ENCODE results near the gene LBHD2. TPM values are rescaled to one million over a fixed set of nuclear protein-coding genes. Genes with fewer than 3 reads are reported as not detected.

LBHD2 gene
- polyA plus RNA-seq, 1 experiment, result not detected

GRCh38 chr14:103064436-103064835 is 19.6 kb upstream of the LBHD2 start:
- H3K4me3 ChIP-seq (ENCODE audit: low read depth, low read length), result no peak overlapping the region
- no peak overlapping the region for H3K27ac ChIP-seq (ENCODE audit: low read depth, low read length)
- POLR2A ChIA-PET, result no interaction called here
- TF ChIP-seq CTCF (IDR thresholded peaks at IDR 0.05; ENCODE audit: low read depth, low read length), result no peak
- no peaks in the 10 kb centered on the region; the same call in 1 of the 2 replicates for H3K9me3 ChIP-seq (ENCODE audit: control insufficient read depth, insufficient read depth, low read length)
- no peak for DNase-seq (ENCODE audit: low read depth, low spot score)
- CTCF ChIA-PET, result no interaction called here
- no peaks in the 10 kb centered on the region for H3K27me3 ChIP-seq (ENCODE audit: control insufficient read depth, insufficient read depth, low read length)

- POLR2A ChIA-PET, result no interaction called here
- no peaks in the 10 kb centered on the region for H3K27me3 ChIP-seq (ENCODE audit: control insufficient read depth, insufficient read depth, low read length)
- H3K27ac ChIP-seq (ENCODE audit: low read depth, low read length), result no peak overlapping the region
- TF ChIP-seq CTCF (IDR thresholded peaks at IDR 0.05; ENCODE audit: low read depth, low read length), result no peak
- no peak overlapping the region for H3K4me3 ChIP-seq (ENCODE audit: low read depth, low read length)
- no peak for DNase-seq (ENCODE audit: low read depth, low spot score)
- H3K9me3 ChIP-seq (ENCODE audit: control insufficient read depth, insufficient read depth, low read length), result no peaks in the 10 kb centered on the region; the same call in 1 of the 2 replicates
- CTCF ChIA-PET, result no interaction called here
Observed at GRCh38 chr14:103064978-103065377, 19.0 kb upstream of the LBHD2 start.

GRCh38 chr14:103065861-103066260 is 18.1 kb upstream of the LBHD2 start:
- DNase-seq (ENCODE audit: low read depth, low spot score), result no peak
- TF ChIP-seq CTCF (IDR thresholded peaks at IDR 0.05; ENCODE audit: low read depth, low read length), result no peak
- ChIA-PET POLR2A (interaction anchor here (0.6 kb wide), 1 partner anchor 383 kb away, joined by 3 read pairs; no protein-coding TSS in a partner anchor), CTCF (interaction anchor here (1.3 kb wide), 1 partner anchor 226 kb away, joined by 3 read pairs; no protein-coding TSS in a partner anchor)
- H3K27me3 ChIP-seq (ENCODE audit: control insufficient read depth, insufficient read depth, low read length), result no peaks in the 10 kb centered on the region
- no peaks in the 10 kb centered on the region; the same call in 1 of the 2 replicates for H3K9me3 ChIP-seq (ENCODE audit: control insufficient read depth, insufficient read depth, low read length)
- H3K27ac ChIP-seq (ENCODE audit: low read depth, low read length), result no peak overlapping the region
- H3K4me3 ChIP-seq (ENCODE audit: low read depth, low read length), result no peak overlapping the region

GRCh38 chr14:103066399-103066798 is 17.6 kb upstream of the LBHD2 start:
- TF ChIP-seq CTCF (IDR thresholded peaks at IDR 0.05; ENCODE audit: low read depth, low read length), result no peak
- ChIA-PET POLR2A (interaction anchor here (0.6 kb wide), 1 partner anchor 383 kb away, joined by 3 read pairs; no protein-coding TSS in a partner anchor), CTCF (interaction anchor here (1.3 kb wide), 1 partner anchor 226 kb away, joined by 3 read pairs; no protein-coding TSS in a partner anchor)
- Histone ChIP-seq H3K27ac (ENCODE audit: low read depth, low read length) (peak overlapping the region; percentile 31), H3K27me3 (ENCODE audit: control insufficient read depth, insufficient read depth, low read length) (no peaks in the 10 kb centered on the region), H3K9me3 (ENCODE audit: control insufficient read depth, insufficient read depth, low read length) (no peaks in the 10 kb centered on the region; the same call in 1 of the 2 replicates), H3K4me3 (ENCODE audit: low read depth, low read length) (no peak overlapping the region)
- no peak for DNase-seq (ENCODE audit: low read depth, low spot score)

GRCh38 chr14:103067231-103067954 is 16.6 kb upstream of the LBHD2 start:
- Histone ChIP-seq H3K4me3 (ENCODE audit: low read depth, low read length) (no peak overlapping the region), H3K27ac (ENCODE audit: low read depth, low read length) (no peak overlapping the region), H3K27me3 (ENCODE audit: control insufficient read depth, insufficient read depth, low read length) (no peaks in the 10 kb centered on the region), H3K9me3 (ENCODE audit: control insufficient read depth, insufficient read depth, low read length) (no peaks in the 10 kb centered on the region; the same call in 1 of the 2 replicates)
- no peak for TF ChIP-seq CTCF (IDR thresholded peaks at IDR 0.05; ENCODE audit: low read depth, low read length)
- ChIA-PET POLR2A (interaction anchor here (0.7 kb wide), 1 partner anchor 77 kb away, joined by 3 read pairs; no protein-coding TSS in a partner anchor), CTCF (interaction anchor here (0.6 to 0.7 kb wide), 2 partner anchors 9 to 20 kb away, joined by 3 to 6 read pairs; no protein-coding TSS in a partner anchor)
- DNase-seq (ENCODE audit: low read depth, low spot score), result no peak
